Activated naive CD4-positive, alpha-beta T cell treated with anti-CD3 and anti-CD28 coated beads for 36 hours (primary cell): Measurements from ENCODE around the gene ITGA6. TPM values are rescaled to one million over a fixed set of nuclear protein-coding genes. Genes with fewer than 3 reads are reported as not detected.

ENCODE experiments used
- CTCF ChIA-PET: fragments of 350-600 bp; sonication (Branson Sonifier 250); formaldehyde crosslinking; loops from one replicate; lab custom pipeline; 2021; ENCODE audit warnings: antibody characterized with exemption; lab: Charles Lee
- DNase-seq: peaks from one replicate; pipeline ENCODE4 v3.0.0-alpha.2; 2020
- H3K27ac Mint-ChIP-seq: one replicate; pipeline ENCODE4 v1.8.0; 2021; ENCODE audit warnings: mild to moderate bottlenecking, mixed read lengths
- H3K27me3 Mint-ChIP-seq: one replicate; pipeline ENCODE4 v1.8.0; 2021; ENCODE audit warnings: low read depth, mixed read lengths
- H3K36me3 Mint-ChIP-seq: one replicate; pipeline ENCODE4 v1.8.0; 2021; ENCODE audit warnings: low read depth, mixed read lengths
- H3K4me1 Mint-ChIP-seq: one replicate; pipeline ENCODE4 v1.8.0; 2021; ENCODE audit warnings: low read depth, mixed read lengths
- H3K4me3 Mint-ChIP-seq: one replicate; pipeline ENCODE4 v1.8.0; 2021; ENCODE audit warnings: mild to moderate bottlenecking, moderate library complexity, mixed read lengths
- H3K9me3 Mint-ChIP-seq: one replicate; pipeline ENCODE4 v1.8.0; 2021; ENCODE audit warnings: mixed read lengths
- intact Hi-C: fragments of 100-400 bp; cut with micrococcal nuclease; formaldehyde crosslinking; loops from one replicate; pipeline ENCODE4 v1.15.1; 2023
- total RNA-seq, 2 experiments: library from RNA; stranded (reverse); gene quantifications; one replicate each; pipeline ENCODE4 v1.2.3, GENCODE V29; 2021

ITGA6 gene
- total RNA-seq, 2 experiments from 2014 or later: 16.5 to 16.8 TPM

DNA sequence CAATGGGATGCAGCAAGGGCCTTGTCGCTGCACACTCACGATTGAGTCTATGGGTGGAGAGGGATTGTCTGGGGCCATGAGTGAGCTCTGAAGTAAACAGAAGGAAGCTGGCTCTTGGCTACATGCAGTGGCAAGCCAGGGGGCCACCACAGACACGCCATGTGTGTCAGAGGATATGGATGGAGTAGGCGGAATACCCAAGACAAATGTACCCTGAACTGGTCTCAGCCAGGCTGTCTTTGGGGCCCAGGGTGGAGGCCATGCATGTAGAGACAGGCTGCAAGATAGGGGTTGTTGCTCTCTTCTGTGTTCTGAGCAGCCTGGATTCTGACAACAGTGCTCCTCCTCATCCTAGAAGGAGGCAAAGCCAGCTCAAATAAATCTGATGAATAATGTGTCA is 24.0 kb upstream of the ITGA6 start:
- intact Hi-C loops: no loop called here
- Mint-ChIP-seq H3K4me1 (no peaks in the 10 kb centered on the region), H3K9me3 (no peaks in the 10 kb centered on the region), H3K36me3 (no peaks in the 10 kb centered on the region), H3K27me3 (no peaks in the 10 kb centered on the region), H3K27ac (no peak overlapping the region), H3K4me3 (no peak overlapping the region)
- CTCF ChIA-PET: no interaction called here
- no peak for DNase-seq

DNA sequence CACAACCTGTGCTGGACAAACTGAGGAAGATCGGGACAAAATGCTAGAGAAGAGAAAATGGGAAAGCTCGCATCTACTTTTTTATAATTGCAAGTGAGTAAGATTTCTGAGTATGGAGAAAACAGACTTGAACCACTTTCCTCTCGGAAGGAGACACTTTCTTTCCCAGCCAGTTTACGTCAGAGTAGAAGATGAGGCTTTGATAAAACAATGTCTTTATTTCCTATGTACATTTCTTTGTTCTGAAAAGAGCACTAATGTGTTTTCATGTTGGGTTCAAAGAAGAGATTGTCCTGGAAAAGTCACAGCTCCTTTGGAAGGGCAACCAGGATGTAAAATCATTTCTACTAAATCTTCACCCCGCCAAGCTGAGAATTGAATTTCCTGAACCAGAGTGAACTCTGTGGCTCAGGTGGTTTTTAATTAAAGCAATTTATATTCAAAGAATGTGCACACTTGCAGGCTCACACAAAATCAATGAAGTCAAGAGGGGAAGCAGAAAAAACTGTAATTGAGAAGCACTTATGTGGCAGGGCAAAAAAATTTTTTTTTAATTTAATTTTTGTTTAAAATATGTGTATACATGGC is 23.4 kb upstream of the ITGA6 start:
- DNase-seq: no peak
- intact Hi-C loops: no loop called here
- Mint-ChIP-seq H3K9me3 (no peaks in the 10 kb centered on the region), H3K27ac (no peak overlapping the region), H3K27me3 (no peaks in the 10 kb centered on the region), H3K4me1 (peaks cover 2% of the 10 kb centered on the region), H3K4me3 (no peak overlapping the region), H3K36me3 (no peaks in the 10 kb centered on the region)
- CTCF ChIA-PET: no interaction called here

DNA sequence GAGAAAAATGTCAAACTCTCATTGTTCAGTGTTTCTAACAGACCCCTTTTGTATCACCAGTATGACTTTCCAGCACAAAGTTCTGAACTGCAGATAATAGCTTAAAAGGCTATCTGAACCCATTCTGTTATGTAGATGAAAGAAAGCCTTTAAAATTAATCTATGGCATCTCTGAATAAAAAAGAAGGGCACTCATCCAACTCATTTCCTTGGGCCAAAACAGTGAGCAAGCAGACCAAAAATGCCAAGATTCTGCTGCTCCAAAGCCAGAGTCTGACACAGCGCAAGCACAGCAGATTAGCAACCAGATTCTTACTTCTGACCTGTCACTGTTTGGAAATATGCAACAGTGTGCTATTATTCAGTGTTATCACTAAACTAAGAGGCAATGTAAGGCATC is 22.6 kb upstream of the ITGA6 start:
- Mint-ChIP-seq H3K4me1 (peaks cover 5% of the 10 kb centered on the region), H3K36me3 (no peaks in the 10 kb centered on the region), H3K4me3 (no peak overlapping the region), H3K27ac (no peak overlapping the region), H3K27me3 (no peaks in the 10 kb centered on the region), H3K9me3 (no peaks in the 10 kb centered on the region)
- intact Hi-C loops: no loop called here
- no peak for DNase-seq
- CTCF ChIA-PET: no interaction called here

DNA sequence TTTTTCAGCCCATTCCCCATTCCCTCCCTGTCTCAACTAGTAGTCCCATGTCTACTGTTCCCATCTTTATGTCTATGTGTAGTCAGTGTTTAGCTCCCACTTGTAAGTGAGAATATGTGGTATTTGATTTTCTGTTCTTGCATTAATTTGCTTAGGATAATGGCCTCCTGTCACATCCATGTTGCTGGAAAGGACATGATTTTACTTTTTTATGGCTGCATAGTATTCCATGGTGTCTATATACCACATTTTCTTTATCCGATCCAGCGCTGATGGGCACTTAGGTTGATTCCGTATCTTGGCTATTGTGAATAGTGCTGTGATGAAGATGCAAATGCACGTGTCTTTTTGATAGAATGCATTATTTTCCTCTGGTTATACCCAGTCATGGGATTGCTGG is 21.7 kb upstream of the ITGA6 start:
- H3K4me1 Mint-ChIP-seq: peaks cover 5% of the 10 kb centered on the region
- H3K27me3 Mint-ChIP-seq: no peaks in the 10 kb centered on the region
- intact Hi-C loops: no loop called here
- H3K27ac Mint-ChIP-seq: no peak overlapping the region
- no peak for DNase-seq
- CTCF ChIA-PET: no interaction called here
- no peak overlapping the region for H3K4me3 Mint-ChIP-seq
- H3K36me3 Mint-ChIP-seq: no peaks in the 10 kb centered on the region
- no peaks in the 10 kb centered on the region for H3K9me3 Mint-ChIP-seq

DNA sequence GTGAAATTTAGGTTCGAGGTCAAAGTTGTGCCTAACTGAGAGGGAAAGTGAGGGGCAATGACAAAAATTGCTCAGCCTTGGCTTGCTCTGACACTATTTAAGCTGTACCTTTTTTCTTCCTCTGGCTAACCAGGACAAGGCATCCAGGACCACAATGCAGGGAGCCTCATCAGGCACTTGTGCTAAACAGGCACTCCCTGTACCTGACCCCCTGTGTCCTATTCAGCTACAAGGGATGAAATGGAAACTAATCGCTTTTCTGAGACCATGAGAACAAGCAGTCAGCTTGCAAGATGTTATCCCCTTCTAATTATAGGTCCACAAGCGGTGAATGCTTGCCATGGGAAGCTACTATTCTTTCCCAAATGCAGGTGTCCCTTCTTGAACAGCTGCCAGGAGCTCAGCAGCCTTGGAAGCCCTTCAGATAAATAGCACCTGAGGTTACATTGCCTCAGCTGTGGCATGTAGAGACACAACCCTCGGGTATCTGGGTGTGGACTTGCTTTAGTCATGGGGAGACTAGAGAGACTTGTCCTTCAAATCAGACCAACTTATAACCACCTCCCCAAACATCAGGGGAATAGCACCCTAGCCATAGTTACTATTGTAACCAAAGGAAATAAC is 19.1 kb upstream of the ITGA6 start:
- Mint-ChIP-seq H3K4me1 (peaks cover 5% of the 10 kb centered on the region), H3K27me3 (no peaks in the 10 kb centered on the region), H3K36me3 (no peaks in the 10 kb centered on the region), H3K9me3 (no peaks in the 10 kb centered on the region), H3K27ac (no peak overlapping the region), H3K4me3 (no peak overlapping the region)
- intact Hi-C loops: no loop called here
- CTCF ChIA-PET: interaction anchor here (1.0 to 1.4 kb wide), 2 partner anchors 13 to 52 kb away, joined by 3 read pairs; no protein-coding TSS in a partner anchor
- no peak for DNase-seq

DNA sequence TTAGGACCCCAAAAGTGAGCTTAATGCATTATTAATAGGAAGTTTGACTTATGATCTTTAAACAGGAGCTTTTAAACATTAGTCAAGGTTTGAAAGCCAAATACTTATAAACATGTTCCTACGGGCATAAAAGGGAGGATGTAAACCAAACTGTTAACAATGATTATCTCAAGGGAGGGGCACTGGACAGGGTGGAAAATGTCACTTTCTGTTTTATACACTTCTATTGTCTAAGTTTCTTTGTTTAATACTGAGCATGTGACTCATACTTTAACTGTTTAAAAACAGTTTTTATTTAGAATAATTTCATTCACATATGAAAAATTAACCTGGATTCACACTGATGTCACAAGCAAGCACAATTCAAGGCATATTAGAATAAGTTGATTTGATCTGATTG is 18.3 kb upstream of the ITGA6 start:
- DNase-seq: no peak
- no peaks in the 10 kb centered on the region for H3K9me3 Mint-ChIP-seq
- no peak overlapping the region for H3K4me3 Mint-ChIP-seq
- H3K27me3 Mint-ChIP-seq: no peaks in the 10 kb centered on the region
- H3K27ac Mint-ChIP-seq: no peak overlapping the region
- H3K36me3 Mint-ChIP-seq: no peaks in the 10 kb centered on the region
- intact Hi-C loops: no loop called here
- H3K4me1 Mint-ChIP-seq: peaks cover 5% of the 10 kb centered on the region
- CTCF ChIA-PET: interaction anchor here (1.0 to 1.4 kb wide), 2 partner anchors 14 to 51 kb away, joined by 3 read pairs; no protein-coding TSS in a partner anchor

GRCh38 chr2:172412984-172413492 is 14.3 kb upstream of the ITGA6 start:
- H3K36me3 Mint-ChIP-seq: no peaks in the 10 kb centered on the region
- no peak overlapping the region for H3K27ac Mint-ChIP-seq
- H3K9me3 Mint-ChIP-seq: no peaks in the 10 kb centered on the region
- intact Hi-C loops: no loop called here
- no peak for DNase-seq
- H3K27me3 Mint-ChIP-seq: no peaks in the 10 kb centered on the region
- peaks cover 5% of the 10 kb centered on the region for H3K4me1 Mint-ChIP-seq
- no peak overlapping the region for H3K4me3 Mint-ChIP-seq
- CTCF ChIA-PET: interaction anchor here (1.9 to 2.6 kb wide), 2 partner anchors 13 to 49 kb away, joined by 5 to 8 read pairs; no protein-coding TSS in a partner anchor

GRCh38 chr2:172415157-172415864 is 12.1 kb upstream of the ITGA6 start:
- Mint-ChIP-seq H3K27ac (no peak overlapping the region), H3K36me3 (no peaks in the 10 kb centered on the region), H3K27me3 (no peaks in the 10 kb centered on the region), H3K4me1 (no peaks in the 10 kb centered on the region), H3K9me3 (no peaks in the 10 kb centered on the region), H3K4me3 (no peak overlapping the region)
- CTCF ChIA-PET: interaction anchor here (0.9 to 2.6 kb wide), 3 partner anchors 8 to 47 kb away, joined by 5 to 9 read pairs (median 6); no protein-coding TSS in a partner anchor
- no peak for DNase-seq
- intact Hi-C loops: no loop called here

GRCh38 chr2:172415865-172416183 is 11.6 kb upstream of the ITGA6 start:
- no peak for DNase-seq
- H3K4me3 Mint-ChIP-seq: no peak overlapping the region
- intact Hi-C loops: no loop called here
- no peaks in the 10 kb centered on the region for H3K36me3 Mint-ChIP-seq
- no peaks in the 10 kb centered on the region for H3K27me3 Mint-ChIP-seq
- no peaks in the 10 kb centered on the region for H3K9me3 Mint-ChIP-seq
- CTCF ChIA-PET: interaction anchor here (1.3 kb wide), 1 partner anchor 47 kb away, joined by 6 read pairs; no protein-coding TSS in a partner anchor
- H3K27ac Mint-ChIP-seq: no peak overlapping the region
- H3K4me1 Mint-ChIP-seq: no peaks in the 10 kb centered on the region

DNA sequence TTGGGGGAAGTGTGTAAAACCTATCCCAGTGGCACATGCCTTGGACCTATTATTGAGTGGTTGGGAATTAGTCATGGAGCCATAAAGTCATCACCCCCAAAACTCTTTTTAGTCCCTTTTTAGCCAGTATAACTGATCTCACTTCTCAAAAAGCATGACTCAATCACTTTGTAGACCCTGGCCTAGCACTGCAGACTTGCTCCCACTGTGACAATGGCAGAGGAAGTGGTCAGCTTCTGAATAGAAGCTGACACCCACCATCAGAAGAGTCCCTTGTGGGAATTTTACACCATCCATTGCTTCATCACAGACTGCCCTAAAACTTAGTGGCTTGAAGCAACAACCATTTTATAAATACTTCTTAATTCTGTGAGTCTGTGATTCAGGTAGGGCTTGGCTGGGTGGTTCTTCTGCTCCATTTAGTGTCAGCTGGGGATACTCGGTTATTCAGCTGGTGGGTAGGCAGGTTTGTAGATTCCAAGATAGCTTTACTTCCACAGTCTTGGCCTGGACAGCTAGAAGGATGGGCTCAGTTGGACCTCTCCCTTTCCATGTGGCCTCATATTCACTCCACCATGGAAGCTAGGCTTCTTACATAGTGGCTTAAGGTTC is 10.8 kb upstream of the ITGA6 start:
- H3K4me3 Mint-ChIP-seq: no peak overlapping the region
- no peaks in the 10 kb centered on the region for H3K36me3 Mint-ChIP-seq
- no peaks in the 10 kb centered on the region for H3K9me3 Mint-ChIP-seq
- no peak overlapping the region for H3K27ac Mint-ChIP-seq
- intact Hi-C loops: no loop called here
- CTCF ChIA-PET: interaction anchor here (1.3 kb wide), 1 partner anchor 46 kb away, joined by 6 read pairs; no protein-coding TSS in a partner anchor
- no peaks in the 10 kb centered on the region for H3K27me3 Mint-ChIP-seq
- no peak for DNase-seq
- H3K4me1 Mint-ChIP-seq: no peaks in the 10 kb centered on the region

DNA sequence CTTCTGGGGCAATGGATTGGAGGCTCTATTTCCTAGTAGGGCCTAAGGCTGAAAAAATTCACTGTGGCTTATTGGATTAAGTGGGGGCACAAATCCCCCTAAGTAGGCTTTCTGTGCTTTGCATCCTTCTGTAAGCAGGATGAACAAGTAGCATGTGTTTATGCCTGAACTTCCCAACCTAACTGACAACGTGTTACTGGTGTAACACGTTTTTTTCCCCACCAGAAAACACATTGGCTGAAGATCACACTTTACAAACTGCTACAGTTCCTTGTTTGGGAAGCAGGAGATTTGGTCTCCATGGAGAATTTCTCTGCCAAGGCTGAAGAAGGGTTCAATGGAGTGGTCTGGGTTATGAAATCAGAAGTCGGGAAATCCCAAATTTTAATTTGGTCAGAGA is 7.2 kb upstream of the ITGA6 start:
- H3K27ac Mint-ChIP-seq: no peak overlapping the region
- H3K4me1 Mint-ChIP-seq: peaks cover 28% of the 10 kb centered on the region
- H3K36me3 Mint-ChIP-seq: no peaks in the 10 kb centered on the region
- intact Hi-C loops: no loop called here
- H3K27me3 Mint-ChIP-seq: no peaks in the 10 kb centered on the region
- no peak for DNase-seq
- H3K4me3 Mint-ChIP-seq: no peak overlapping the region
- H3K9me3 Mint-ChIP-seq: no peaks in the 10 kb centered on the region
- CTCF ChIA-PET: no interaction called here

GRCh38 chr2:172423160-172423559 is 4.2 kb upstream of the ITGA6 start:
- H3K36me3 Mint-ChIP-seq: no peaks in the 10 kb centered on the region
- no peaks in the 10 kb centered on the region for H3K9me3 Mint-ChIP-seq
- no peak overlapping the region for H3K4me3 Mint-ChIP-seq
- intact Hi-C loops: no loop called here
- H3K27me3 Mint-ChIP-seq: no peaks in the 10 kb centered on the region
- peaks cover 42% of the 10 kb centered on the region for H3K4me1 Mint-ChIP-seq
- CTCF ChIA-PET: interaction anchor here (0.5 to 13.6 kb wide), 10 partner anchors 8 to 205 kb away, joined by 3 to 353 read pairs (median 5); no protein-coding TSS in a partner anchor
- no peak overlapping the region for H3K27ac Mint-ChIP-seq
- DNase-seq: no peak
